KG1 (cell line): Measurements from ENCODE around the gene OST4.
A peak's percentile ranks its signal among the peaks of the same experiment; 100 is the strongest.
"Not testable (repeated sequence)": the region's sequence is repeated elsewhere in the genome, so short reads cannot be mapped to it uniquely, and the experiment has no call there.

ENCODE experiments used
- DNase-seq: peaks from one replicate; lab custom pipeline; 2025; lab: John Stamatoyannopoulos, UW

The OST4 gene

DNA sequence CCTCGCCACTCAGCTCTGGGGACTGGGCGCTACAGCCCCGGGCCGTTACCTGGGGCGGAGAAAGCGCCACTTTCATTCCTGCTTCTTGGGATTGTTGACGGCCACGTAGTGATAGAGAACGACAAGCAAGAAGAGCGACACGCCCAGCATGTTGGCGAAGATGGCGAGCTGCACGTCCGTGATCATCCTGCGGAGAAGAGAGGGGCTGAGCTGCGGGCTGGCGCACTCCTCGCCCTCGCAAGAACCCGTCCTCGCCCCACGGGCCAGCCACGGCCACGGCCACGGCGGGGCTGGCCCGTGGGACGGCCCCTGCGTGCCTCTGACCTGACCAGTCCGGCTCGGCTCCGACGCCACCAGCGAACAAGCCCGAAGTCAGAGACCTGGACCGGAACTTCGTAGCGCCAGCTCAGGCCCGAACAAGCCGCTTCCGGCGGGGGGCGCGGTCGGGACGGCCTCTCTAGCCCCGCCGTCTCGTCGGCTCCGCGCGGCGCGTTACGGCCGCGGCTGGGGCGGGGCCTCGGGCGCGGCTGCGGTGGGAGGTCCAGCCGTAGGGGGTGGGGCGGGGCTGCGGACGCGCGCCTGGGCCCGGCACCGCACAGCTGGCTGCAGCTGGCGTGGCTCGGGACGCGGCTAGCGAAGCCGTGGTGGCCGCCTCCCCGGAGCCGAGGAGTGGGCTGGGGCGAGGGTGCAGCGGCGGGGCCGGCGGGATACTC, at the start of gene OST4:
TSS of gene OST4 (minus strand) at position 378 of the 713 bp plus-strand sequence.
- peak; percentile 73 for DNase-seq

DNA sequence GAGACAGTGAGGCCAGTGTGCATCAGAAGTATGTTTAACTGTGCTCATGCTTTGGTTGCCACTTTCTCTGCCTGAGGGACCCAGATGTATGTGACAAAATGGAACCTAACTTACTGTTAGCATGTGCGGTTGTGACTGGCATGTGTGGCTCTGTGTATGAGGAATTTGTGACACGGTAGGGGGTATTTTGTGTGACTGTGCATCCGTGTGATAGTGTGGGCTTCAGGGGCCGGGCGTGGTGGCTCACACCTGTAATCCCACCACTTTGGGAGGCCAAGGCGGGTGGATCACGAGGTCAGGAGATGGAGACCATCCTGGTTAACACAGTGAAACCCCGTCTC, 47.8 kb upstream of the OST4 start:
- DNase-seq, result not testable (repeated sequence)

DNA sequence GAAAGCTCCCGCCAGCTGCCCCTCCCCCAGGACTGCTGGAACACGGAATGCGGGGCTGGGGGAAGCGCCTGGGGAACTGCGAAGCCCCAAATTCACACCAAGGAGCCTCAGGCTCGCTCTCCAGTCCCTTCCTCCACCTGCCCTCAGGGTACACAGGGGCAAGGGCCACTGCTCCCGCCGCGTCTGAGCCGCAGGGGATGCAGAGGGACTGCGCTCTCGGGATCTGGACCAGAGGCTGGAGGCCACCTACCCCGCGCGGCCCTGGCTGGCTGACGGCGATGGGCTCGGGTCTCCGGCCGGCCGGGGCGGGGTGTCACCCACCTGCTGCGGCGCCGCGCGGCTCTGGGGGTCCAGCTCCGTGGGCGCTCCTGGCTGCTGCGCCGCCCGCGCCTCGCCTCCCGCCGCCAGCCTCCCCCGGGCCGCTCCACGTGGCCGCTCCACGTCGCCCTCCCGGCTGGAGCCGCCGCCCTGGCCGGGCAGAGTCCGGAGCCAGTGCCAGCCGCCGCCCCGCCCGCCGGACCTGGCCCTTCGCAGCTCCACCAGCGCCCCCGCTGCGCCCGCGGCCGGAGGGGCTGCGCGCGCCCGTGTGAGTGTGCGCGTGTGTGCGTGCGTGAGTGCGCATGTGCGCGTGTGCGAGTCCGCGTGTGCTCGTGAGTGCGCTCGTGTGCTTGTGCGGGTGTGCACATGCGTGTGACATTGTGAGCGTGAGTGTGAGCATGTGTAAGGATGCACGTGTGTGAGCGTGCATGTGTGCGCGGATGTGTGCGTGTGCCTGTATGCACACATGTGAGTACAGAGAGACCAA, 47.3 kb upstream of the OST4 start, which contains the start of gene CGREF1:
TSS of gene CGREF1 (minus strand) at position 604 of the 805 bp plus-strand sequence. CDS start 14,762 bp downstream, outside the sequence.
- no peak for DNase-seq

DNA sequence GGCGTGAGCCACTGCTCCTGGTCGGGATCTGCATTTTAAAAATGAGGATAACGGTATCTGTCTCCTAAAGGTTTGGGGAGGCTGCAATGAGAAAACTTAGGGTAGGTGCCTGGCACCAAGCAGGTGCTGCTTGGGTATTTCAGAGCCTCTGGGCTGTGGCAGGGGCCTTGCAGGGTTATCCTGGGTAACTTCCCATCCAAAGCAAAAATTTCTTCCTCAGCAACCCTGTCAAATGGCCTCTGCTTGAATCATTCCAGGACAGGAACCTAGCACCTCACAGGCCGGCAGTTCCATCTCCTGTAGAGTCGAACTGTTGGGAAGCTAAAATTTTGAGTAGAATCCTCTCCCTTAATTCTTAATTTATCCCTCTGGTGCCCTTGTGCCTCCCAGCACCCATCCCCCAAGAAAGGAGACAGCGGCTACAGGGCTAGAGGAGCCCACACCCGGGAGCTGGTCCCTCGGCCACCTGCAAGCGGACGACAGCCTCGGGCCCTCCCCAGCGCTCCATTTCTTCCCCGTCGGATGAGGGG, 46.6 kb upstream of the OST4 start:
- DNase-seq, result no peak

DNA sequence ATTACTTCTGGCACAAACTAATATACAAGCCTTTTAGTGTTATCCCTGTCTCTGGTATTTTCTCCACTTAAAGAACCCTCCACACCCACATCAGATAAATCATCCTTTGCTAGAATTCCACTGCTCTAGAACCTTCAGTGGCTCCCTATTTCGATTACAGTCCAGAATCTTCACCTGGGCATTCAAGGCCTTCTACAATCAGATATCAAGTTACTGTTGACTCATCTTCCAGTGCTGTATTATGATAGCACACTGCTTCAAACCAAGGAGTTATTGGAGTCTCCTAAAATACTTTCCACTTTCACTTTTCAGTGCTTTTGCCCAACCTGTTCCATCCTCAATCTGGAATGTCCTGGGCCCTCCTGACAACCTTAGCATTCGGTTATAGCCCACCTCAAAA, 44.1 kb upstream of the OST4 start:
- no peak for DNase-seq

DNA sequence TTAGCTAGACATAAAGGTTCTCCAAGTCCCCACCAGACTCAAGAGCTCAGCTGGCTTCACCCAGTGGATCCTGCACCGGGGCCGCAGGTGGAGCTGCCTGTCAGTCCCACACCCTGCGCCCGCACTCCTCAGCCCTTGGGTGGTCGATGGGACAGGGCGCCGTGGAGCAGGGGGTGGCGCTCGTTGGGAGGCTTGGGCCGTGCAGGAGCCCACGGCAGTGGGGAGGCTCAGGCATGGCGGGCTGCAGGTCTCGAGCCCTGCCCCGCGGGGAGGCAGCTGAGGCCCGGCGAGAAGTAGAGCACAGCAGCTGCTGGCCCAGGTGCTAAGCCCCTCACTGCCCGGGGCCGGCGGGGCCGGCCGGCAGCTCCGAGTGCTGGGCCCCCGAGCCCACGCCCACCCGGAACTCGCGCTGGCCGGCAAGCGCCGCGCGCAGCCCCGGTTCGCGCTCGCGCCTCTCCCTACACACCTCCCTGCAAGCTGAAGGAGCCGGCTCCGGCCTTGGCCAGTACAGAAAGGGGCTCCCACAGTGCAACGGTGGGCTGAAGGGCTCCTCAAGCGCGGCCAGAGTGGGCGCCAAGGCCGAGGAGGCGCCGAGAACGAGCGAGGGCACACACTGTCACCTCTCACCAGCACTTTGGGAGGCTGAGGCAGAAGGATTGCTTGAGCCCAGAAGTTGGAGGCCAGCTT, 40.1 kb upstream of the OST4 start:
- not testable (repeated sequence) for DNase-seq

DNA sequence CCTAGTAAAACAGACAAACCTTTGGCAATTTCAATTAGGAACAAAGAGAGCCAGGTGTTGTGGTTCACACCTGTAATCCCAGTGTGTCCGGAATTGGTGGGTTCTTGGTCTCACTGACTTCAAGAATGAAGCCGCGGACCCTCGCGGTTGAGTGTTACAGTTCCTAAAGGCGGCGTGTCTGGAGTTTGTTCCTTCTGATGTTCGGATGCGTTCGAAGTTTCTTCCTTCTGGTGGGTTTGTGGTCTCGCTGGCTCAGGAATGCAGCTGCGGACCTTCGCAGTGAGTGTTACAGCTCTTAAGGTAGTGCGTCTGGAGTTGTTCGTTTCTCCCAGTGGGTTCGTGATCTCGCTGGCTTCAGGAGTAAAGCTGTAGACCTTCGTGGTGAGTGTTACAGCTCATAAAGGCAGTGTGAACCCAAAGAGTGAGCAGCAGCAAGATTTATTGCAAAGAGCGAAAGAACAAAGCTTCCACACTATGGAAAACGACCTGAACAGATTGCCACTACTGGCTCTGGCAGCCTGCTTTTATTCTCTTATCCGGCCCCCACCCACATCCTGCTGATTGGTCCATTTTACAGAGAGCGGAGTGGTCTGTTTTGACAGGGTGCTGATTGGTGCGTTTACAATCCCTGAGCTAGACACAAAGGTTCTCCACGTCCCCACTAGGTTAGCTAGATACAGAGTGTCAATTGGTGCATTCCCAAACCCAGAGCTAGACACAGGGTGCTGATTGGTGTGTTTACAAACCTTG, 39.3 kb upstream of the OST4 start:
- DNase-seq, result not testable (repeated sequence)

DNA sequence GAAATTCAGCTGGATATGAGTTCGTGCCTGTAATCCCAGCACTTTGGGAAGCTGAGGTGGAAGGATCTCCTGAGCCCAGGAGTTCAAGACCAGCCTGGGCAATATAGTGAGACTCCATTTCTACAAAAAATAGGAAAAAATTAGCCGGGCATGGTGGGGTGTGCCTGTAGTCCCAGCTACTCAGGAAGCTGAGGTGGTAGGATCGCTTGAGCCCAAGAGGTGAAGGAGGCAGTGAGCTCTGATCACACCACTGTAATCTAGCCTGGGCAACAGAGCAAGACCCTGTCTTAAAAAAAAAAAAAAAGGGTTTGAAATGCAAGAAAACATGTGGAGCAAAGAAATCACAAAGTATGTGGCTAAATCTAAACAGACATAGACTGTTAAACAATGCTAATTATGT, 37.6 kb upstream of the OST4 start:
- DNase-seq, result no peak

DNA sequence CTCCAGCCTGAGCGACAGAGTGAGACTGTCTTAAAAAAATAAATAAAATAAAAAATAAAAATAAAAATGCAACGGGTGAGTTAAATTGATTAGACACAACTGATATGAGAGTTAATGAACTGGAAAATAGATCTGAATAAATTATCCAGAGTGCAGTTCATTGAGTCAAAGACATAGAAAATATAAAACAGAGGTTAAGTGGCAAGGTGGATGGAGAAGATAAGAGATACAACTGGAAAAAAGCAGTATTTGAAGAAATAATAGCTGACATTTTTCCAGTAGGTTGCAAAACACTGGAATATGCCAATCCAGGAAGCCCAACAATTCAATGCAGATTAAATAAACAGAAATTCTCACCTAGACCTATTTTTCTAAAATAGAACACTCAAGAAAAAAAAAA, 36.8 kb upstream of the OST4 start:
- no peak for DNase-seq

DNA sequence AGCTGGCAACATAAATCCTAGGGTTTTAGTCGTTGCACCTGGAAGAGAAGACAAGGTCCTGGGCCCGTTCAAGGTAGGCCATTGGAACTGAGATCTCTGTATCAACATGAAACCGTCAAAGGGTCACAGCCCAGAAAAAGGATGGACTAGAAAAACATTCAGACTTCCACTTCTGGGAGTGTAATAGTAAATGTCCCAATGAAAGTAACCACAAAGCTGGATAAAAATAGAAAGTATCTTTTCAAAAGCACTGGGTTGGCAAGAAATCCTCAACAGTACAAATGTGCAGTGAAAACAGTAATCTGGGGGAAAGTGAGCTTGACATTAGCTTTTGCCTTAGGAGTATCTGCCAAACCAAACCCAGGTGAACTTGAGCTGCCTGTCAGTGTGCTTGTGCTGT, 34.5 kb upstream of the OST4 start:
- no peak for DNase-seq

DNA sequence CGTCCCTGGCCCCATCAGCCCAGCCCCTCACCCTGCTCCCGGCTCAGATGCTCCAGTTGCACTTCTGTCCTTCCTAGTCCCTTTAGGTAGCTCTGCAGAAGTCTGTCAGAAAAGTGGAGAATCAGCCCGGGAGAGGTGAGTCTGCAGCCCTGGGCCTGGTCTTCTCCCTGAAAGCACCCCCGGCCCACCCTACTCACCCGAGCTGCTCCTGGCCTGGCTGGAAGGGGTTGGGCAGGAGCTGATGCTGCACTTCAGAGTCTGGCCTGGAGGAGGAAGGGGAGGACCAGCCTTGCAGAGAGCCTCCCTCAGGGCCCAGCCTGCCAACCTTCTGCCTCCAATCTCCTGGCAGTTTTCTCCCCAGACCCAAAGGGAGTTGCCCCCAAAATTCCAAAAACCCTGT, 30.9 kb upstream of the OST4 start:
- DNase-seq, result no peak

DNA sequence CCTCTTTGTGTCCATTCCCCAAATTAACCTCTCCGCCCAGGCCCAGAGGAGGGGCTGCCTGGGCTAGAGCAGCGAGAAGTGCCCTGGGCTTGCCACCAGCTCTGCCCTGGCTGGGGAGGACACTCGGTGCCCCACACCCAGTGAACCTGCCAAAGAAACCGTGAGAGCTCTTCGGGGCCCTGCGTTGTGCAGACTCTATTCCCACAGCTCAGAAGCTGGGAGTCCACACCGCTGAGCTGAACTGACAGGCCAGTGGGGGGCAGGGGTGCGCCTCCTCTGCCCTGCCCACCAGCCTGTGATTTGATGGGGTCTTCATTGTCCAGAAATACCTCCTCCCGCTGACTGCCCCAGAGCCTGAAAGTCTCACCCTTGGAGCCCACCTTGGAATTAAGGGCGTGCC, 28.6 kb upstream of the OST4 start:
- DNase-seq, result no peak

DNA sequence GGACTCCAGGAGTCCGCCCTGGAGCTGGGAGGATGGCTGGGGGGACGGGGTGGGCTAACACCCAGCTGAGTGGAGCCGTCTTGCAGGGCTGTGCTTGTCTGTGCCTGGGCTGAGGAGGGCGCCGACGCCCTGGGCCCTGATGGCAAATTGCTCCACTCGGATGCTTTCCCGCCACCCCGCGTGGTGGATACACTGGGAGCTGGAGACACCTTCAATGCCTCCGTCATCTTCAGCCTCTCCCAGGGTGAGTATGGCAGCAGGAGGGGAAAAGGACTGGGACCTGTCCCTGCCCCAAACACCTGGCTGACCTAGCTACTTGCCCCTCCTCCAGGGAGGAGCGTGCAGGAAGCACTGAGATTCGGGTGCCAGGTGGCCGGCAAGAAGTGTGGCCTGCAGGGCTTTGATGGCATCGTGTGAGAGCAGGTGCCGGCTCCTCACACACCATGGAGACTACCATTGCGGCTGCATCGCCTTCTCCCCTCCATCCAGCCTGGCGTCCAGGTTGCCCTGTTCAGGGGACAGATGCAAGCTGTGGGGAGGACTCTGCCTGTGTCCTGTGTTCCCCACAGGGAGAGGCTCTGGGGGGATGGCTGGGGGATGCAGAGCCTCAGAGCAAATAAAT, 28.0 kb upstream of the OST4 start:
- no peak for DNase-seq

DNA sequence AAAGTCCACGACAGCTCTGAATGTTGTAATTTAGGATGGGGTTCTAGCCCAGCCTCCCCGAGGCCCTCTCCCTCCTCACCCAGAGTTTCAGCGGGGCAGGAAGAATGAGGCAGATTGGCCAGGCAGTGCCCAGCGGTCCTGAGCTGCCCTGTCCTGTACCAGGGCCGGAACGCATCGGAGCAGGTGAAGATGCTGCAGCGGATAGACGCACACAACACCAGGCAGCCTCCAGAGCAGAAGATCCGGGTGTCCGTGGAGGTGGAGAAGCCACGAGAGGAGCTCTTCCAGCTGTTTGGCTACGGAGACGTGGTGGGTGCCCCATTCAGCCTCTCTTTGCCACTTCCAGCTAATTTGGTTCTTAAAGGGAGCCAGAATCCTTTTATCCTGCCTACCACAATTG, 25.9 kb upstream of the OST4 start:
- DNase-seq, result no peak

DNA sequence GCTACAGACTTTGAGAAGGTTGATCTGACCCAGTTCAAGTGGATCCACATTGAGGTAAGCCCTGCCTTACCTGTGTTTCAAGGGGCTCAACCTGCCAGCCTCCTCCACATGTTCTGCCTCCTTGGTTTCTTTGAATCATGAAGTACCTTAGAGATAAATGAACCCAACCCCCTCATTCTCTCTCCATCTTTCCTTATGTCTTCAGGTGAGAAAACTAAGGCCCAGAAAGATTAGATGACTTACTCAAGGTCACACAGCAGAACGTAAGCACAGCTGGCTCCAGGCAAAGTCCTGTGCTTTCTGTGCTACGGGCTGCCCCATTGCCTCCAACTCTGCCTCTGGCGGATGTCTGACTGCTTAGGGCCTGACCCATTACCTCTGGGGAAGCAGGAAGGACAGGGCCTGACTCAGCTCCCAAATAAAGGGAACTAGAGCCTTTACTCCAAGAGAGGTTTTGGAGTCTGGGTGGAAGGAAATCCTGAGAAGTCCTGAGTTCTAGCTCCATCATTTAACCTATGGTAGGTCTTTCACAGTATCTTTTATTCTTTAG, 25.4 kb upstream of the OST4 start:
- DNase-seq, result no peak

DNA sequence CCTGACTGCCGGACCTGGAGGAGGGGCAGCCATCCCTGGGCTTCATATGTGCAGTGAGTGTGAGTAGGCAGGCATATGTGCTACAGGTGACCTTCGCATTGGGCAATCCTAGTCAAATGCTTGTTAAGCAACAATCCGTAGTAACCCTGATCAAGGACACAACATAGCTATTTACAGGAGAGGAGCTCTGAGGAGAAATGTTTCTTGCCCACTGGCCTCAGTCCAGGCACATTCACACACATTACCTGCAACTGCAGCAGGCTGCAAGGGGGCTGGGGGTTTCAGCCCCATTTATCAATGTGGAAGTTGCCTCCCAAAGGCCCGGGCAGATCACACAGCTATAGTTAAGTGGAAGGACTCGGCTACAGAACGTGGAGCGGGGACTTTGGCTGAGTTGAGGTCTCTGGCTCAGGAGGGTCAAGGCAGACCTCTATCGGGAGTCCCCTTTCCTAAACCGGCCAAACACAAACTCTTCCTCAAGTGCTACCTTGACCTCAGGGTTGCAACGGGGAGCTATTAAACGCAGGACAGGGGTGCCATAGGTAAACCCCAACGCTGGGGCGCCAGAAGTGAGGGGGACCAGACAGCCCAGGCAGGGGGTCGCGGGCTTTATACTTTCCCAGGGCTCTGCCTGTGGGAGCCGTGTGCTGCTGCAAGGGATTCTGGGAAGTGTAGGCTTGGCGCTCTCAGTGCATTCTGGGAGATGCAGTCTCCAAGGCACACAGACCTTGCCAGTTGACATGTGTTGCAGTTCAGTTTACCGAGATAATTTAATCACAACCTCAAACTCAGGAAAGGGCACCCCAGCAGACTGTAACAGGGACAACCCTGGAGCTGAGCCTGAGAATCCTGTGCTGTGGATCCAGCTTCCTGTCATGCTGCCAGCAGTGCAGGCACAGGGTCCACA, 24.5 kb upstream of the OST4 start:
- no peak for DNase-seq

DNA sequence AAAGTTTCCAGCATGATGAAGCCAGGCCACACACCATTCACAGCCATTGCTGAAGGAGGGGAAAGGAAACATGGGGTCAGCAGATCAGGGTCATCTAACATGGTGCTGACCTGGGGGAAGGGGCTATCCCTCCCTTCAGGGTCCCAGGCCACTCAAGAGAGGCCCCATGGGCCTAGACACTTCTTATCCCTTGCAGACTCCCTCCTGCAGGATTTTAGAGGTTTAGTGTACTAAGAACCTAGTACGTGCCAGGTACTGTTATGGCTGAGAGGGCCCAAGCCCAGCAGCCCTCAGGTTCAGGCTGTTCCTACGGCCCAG, 23.9 kb upstream of the OST4 start:
- DNase-seq, result no peak

DNA sequence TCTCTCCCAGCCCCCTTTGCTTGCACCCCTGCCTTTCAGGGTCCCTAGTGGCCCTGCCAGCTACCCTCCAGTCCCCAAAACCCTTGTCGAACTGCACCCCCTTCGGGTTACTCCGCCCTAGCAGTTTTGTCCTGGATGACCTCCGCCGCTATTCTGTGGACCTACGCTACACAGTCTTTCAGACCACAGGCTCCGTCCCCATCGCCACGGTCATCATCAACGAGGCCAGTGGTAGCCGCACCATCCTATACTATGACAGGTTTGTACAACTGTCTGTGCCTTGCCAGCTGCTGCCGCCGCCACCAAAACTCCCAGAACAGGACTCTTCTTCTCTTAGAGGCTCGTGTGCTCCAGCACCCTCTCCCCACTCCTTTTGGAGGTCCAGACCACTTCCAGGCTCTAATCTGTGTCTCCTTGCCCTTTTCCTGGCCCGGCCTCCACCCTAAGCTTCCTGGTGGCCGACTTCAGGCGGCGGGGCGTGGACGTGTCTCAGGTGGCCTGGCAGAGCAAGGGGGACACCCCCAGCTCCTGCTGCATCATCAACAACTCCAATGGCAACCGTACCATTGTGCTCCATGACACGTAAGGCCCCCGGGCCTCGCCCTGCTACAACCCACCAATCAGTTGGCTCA, 23.0 kb upstream of the OST4 start:
- DNase-seq, result no peak

DNA sequence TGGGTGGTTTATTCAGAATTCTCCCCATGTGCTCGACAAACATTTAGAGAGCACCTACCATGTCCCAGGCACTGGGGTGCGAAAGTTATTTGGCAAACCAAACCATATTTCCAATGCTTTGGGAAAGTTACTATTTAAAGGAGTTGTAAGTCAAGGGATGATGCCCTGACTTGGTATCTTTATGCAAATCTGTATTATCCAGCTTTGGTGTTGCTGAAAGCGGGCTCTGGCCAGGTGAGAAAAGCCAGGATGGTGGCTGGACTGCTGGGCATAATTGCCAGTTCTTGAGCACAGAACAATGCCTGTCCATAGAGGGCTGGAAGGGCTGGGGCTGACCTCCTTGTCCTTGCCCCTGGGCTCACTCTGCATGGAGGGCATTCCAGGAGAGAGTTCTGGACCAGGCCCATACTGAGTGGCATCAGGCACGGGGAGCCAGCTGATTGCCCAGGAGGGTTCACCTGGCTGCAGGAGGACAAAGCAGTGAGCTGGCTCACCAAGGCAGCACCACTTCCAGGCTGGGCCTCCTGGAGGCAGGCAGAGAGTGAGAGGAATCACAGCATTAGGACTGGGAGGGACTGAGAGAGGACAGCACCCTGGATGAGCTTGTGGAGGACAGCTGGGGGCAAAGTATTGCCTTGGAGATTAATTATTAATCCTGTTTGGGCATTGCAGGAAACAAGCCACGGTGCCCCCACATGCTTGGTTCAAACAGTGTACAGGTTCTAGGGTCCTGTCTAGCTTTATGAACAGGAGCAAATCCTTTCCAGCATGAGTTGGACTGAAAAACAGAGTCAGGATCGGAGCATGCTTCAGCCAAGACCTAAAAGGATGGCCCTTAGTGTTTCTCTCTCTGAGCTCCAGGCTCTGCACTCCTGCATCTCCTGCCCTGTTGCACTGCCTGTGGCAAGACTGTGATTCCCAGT, 22.2 kb upstream of the OST4 start:
- DNase-seq, result no peak
